Stimulated activated CD8-positive, alpha-beta memory T cell treated with anti-CD3 and anti-CD28 coated beads, Interleukin-7, amount 100 ng/mL, for 1 hour (primary cell): ENCODE data around the gene INTS2.
"Not testable (repeated sequence)": the region's sequence is repeated elsewhere in the genome, so short reads cannot be mapped to it uniquely, and the experiment has no call there.

ENCODE experiments used
- DNase-seq, 2 donors: peaks; one replicate each; pipeline ENCODE4 v3.0.0-alpha.2; 2020; ENCODE audit warnings: low read depth in 2 of 2

The INTS2 gene

DNA sequence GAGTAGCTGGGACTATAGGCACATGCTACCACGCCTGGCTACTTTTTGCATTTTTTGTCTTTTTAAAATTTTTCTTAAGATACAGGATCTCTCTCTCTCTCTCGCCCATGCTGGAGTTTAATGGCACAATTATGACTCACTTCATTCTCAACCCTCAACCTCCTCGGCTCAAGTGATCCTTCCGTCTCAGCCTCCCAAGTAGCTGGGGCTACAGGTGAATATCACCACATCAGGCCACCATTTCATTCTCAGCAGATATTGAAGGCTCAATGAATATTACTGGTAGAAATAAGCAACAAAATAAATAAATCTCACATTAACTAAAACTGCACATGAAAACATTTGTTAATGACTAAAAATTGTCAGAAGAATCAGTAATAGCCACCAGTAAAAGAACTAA, 106.1 kb downstream of the INTS2 start:
- no peak for DNase-seq

DNA sequence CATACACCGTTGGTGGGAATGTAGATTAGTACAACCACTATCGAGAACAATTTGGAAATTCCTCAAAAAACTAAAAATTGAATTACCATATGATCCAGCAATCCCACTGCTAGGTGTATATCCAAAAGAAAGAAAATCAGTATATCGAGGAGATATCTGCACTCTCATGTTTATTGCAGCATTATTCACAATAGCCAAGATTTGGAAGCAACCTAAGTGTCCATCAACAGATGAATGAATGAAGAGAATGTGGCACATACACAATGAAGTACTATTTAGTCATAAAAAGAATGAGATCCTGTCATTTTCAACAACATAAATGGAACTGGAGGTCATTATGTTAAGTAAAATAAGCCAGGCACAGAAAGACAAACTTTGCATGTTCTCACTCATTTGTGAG, 108.5 kb downstream of the INTS2 start:
- DNase-seq = not testable (repeated sequence)

DNA sequence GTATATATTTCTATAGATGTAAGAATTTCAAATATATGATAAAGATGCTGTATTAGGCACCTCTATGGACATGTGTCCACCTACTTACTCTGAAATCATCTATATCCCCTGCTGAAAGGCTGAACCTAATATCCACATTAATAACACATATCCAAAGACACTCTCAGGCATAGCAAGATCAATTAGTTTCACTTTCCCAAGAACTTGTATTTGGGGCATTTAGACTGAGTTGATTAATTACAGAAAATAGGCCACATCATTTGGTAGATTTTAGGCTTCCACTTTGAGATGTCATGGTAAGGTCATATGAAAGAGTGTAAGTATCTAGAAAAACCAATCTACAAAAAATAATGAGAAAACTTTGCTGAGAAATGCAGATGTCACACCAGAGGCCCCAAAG, 109.6 kb downstream of the INTS2 start:
- no peak for DNase-seq

DNA sequence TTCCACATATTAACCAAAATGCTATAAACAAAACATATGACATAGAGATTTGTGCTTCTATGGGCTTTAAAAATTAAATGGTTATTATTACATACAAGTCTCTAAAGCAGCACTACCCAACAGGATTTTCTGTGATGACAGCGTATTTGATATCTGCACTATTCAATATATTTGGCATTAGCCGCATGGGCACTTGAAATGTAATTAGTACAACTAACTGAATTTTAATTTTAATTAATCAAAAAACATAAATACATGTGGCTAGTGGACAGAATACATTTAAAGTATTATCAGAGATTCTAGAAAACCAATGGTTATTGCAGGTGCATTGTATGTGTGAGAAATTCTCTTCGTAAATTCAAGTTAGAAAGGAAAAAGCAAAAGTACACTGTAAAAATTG, 110.3 kb downstream of the INTS2 start:
- no peak for DNase-seq

DNA sequence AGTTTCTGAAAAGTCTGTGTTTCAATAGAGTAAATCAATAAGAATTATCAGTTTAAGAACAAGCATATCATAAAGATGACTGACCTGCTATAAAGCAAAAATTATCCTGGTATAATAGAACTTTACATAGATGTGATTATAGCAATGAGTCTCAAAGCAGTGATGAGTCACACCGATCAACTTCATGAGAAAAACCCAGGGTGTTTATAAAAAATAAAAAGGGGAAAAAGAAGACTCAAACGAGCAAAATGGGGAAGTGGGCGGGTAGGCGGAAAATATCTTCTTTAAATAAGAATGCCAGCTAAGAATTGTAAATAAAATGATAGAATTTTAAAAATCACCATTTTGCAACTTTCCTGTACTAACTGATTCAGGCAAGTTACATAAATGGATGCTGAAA, 111.2 kb downstream of the INTS2 start:
- DNase-seq = no peak

DNA sequence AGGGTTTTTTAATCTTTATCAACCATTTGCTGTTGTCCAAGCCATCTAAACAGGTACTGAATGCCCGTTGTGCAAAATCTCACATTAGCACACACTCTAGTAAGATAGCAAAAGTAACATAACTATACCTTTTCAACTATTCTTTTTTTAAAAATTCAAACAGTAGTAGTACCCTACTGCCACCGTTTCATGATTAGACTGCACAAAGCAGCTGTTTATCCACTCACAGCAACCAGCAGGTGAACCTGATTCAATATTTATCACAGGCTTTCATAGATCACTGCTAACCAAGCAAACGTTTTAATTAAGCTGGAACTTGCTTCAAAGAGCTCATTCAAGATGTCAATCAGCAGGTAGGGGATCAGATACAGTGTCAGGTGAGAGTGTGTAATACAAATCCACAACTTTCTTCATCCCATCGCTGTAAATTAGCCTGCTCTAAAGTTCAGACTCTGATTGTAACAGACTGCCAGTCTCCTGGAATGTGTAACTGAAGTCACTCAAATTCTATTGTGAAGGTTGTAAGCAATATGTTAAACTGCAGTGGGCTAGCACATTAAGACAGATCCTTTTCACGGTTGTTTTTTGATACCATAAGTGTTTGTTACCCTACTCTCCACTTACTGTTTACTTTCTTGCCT, 111.8 kb downstream of the INTS2 start:
- no peak for DNase-seq
